ENCODE data around the gene S100PBP. TPM values are rescaled to one million over a fixed set of nuclear protein-coding genes. Genes with fewer than 3 reads are reported as not detected.

Gene S100PBP
- total and polyA plus RNA-seq, 2 of the 13 experiments (the other 11 are each of a cell fraction or from before 2014, with no cell fraction given), result 20.4 to 26.1 TPM

DNA sequence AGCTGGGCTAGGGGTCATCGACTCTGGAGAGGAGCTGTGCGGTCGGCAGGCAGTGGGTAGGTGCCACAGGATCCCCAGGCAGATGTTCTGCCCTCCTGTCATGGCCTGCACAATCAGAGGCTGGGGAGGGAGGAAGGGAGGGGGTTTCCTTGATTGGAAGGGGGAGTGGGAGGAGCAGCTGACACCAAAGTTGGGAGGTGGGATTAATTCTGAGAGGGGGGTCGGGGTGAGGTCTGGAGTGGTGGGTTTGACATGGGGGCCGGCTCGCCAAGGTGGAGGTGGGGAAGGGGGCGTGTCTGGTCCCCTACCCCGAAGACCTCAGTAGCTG lies 68.2 kb downstream of the S100PBP start (continued):
- TF ChIP-seq, protein P1, sequence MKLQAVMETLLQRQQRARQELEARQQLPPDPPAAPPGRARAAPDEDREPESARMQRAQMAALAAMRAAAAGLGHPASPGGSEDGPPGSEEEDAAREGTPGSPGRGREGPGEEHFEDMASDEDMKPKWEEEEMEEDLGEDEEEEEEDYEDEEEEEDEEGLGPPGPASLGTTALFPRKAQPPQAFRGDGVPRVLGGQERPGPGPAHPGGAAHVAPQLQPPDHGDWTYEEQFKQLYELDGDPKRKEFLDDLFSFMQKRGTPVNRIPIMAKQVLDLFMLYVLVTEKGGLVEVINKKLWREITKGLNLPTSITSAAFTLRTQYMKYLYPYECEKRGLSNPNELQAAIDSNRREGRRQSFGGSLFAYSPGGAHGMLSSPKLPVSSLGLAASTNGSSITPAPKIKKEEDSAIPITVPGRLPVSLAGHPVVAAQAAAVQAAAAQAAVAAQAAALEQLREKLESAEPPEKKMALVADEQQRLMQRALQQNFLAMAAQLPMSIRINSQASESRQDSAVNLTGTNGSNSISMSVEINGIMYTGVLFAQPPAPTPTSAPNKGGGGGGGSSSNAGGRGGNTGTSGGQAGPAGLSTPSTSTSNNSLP (IDR thresholded peaks at IDR 0.05; ENCODE audit: low read depth, low read length), result no peak
- TF ChIP-seq ATRX (CRISPR knock-in tag; IDR thresholded peaks at IDR 0.05; ENCODE audit: borderline replicate concordance) (no peak), NR2F1 (CRISPR knock-in tag; IDR thresholded peaks at IDR 0.05) (no peak), ZNF792 (CRISPR knock-in tag; IDR thresholded peaks at IDR 0.05) (no peak), CBX2 (IDR thresholded peaks at IDR 0.05; ENCODE audit: low read depth, low read length) (no peak), CBX2 (CRISPR knock-in tag; IDR thresholded peaks at IDR 0.05; ENCODE audit: low read depth) (no peak), HNRNPUL1 (IDR thresholded peaks at IDR 0.05; ENCODE audit: low read depth, low read length) (no peak), PAX8 (CRISPR knock-in tag; IDR thresholded peaks at IDR 0.05; ENCODE audit: borderline replicate concordance) (no peak), NCOA5 (CRISPR knock-in tag; IDR thresholded peaks at IDR 0.05) (no peak), ZBTB7A (CRISPR knock-in tag; IDR thresholded peaks at IDR 0.05) (no peak)
- TF ChIP-seq, protein P2, sequence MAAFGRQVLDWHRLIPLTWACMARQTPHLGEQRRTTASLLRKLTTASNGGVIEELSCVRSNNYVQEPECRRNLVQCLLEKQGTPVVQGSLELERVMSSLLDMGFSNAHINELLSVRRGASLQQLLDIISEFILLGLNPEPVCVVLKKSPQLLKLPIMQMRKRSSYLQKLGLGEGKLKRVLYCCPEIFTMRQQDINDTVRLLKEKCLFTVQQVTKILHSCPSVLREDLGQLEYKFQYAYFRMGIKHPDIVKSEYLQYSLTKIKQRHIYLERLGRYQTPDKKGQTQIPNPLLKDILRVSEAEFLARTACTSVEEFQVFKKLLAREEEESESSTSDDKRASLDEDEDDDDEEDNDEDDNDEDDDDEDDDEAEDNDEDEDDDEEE (CRISPR knock-in tag; IDR thresholded peaks at IDR 0.05), result no peak
